Osteocyte (in vitro differentiated cells): ENCODE data around the gene PRKN. TPM values are rescaled to one million over a fixed set of nuclear protein-coding genes. Genes with fewer than 3 reads are reported as not detected.

Experiments used
- DNase-seq: peaks from one replicate; pipeline ENCODE4 v3.0.0; 2021; ENCODE audit warnings: mixed read lengths; ENCODE audit not compliant: unreplicated experiment; ENCODE audit errors: extremely low spot score
- H3K27ac Mint-ChIP-seq: one replicate; pipeline ENCODE4 v1.8.0; 2021; ENCODE audit warnings: mild to moderate bottlenecking, mixed read lengths; ENCODE audit not compliant: unreplicated experiment
- H3K27me3 Mint-ChIP-seq: one replicate; pipeline ENCODE4 v1.8.0; 2021; ENCODE audit warnings: mixed read lengths; ENCODE audit not compliant: unreplicated experiment
- H3K36me3 Mint-ChIP-seq: one replicate; pipeline ENCODE4 v1.8.0; 2021; ENCODE audit warnings: mixed read lengths; ENCODE audit not compliant: unreplicated experiment
- H3K4me1 Mint-ChIP-seq: one replicate; pipeline ENCODE4 v1.8.0; 2021; ENCODE audit warnings: mixed read lengths; ENCODE audit not compliant: unreplicated experiment
- H3K4me3 Mint-ChIP-seq: one replicate; pipeline ENCODE4 v1.8.0; 2021; ENCODE audit warnings: mild to moderate bottlenecking, moderate library complexity, mixed read lengths; ENCODE audit not compliant: unreplicated experiment
- H3K9me3 Mint-ChIP-seq: one replicate; pipeline ENCODE4 v1.8.0; 2021; ENCODE audit warnings: mixed read lengths; ENCODE audit not compliant: unreplicated experiment
- total RNA-seq: library from RNA; stranded (reverse); gene quantifications from 2 replicates; pipeline ENCODE4 v1.2.1, GENCODE V29; 2021
- TF ChIP-seq, protein P1 (sequence below): fragments of 200-600 bp; sonication (generic); IDR thresholded peaks from 2 replicates; pipeline ENCODE4 v1.5.0; 2021; ENCODE audit warnings: antibody characterized with exemption, mild to moderate bottlenecking, moderate library complexity

PRKN gene
- total RNA-seq, 1 donor from 2014 or later: 13.4 TPM

DNA sequence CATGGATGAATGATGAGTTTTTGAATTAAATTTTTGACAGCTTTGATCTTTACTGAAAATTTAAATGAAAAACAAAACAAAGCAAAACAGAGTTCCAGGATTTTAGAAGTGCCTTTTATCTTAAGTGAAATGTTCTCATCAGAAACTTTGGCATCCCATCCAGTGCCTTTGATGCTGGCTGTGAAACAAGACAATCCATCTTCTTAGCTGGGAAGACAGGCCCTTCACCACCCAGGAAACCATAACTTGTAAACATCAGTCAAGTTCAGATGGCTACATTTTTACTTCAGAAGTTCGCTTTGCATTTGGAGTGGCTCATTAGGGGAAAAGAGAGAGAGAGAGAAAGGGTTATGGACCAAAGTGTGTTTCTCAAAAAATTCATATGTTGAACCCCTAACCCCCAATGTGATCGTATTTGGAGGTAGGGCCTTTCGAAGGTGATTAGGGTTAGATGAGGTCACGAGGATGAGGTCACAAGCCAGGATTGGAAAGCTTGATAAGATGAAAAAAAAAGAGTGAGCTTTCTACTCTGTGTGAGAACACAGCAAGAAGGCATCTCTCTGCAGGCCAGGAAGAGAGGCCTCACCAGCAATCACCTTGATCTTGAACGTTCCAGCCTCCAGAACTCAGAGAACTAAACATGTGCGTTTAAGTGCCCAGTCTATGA lies 366.5 kb downstream of the PRKN start:
- Mint-ChIP-seq H3K27ac (no peak overlapping the region), H3K36me3 (no peaks in the 10 kb centered on the region), H3K4me1 (peaks cover 8% of the 10 kb centered on the region), H3K27me3 (peaks cover 3% of the 10 kb centered on the region), H3K4me3 (no peak overlapping the region), H3K9me3 (no peaks in the 10 kb centered on the region)
- DNase-seq: no peak
- TF ChIP-seq, protein P1, sequence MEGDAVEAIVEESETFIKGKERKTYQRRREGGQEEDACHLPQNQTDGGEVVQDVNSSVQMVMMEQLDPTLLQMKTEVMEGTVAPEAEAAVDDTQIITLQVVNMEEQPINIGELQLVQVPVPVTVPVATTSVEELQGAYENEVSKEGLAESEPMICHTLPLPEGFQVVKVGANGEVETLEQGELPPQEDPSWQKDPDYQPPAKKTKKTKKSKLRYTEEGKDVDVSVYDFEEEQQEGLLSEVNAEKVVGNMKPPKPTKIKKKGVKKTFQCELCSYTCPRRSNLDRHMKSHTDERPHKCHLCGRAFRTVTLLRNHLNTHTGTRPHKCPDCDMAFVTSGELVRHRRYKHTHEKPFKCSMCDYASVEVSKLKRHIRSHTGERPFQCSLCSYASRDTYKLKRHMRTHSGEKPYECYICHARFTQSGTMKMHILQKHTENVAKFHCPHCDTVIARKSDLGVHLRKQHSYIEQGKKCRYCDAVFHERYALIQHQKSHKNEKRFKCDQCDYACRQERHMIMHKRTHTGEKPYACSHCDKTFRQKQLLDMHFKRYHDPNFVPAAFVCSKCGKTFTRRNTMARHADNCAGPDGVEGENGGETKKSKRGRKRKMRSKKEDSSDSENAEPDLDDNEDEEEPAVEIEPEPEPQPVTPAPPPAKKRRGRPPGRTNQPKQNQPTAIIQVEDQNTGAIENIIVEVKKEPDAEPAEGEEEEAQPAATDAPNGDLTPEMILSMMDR: no peak

DNA sequence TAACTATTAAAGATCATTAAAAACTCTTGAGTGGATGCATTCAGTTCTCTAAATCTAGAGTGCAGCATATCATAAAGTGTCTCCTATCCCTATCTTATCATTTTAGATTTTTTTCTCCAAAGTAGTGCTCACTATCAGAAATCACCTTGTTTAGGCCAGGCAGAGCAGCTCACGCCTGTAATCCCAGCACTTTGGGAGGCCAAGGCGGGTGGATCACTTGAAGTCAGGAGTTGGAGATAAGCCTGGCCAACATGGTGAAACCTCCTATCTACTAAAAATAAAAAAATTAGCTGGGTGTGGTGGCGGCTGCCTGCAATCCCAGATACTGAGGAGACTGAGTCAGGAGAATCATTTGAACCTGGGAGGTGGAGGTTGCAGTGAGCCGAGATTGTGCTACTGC lies 368.9 kb downstream of the PRKN start:
- no peaks in the 10 kb centered on the region for H3K36me3 Mint-ChIP-seq
- no peaks in the 10 kb centered on the region for H3K9me3 Mint-ChIP-seq
- H3K27me3 Mint-ChIP-seq: peaks cover 3% of the 10 kb centered on the region
- no peak for DNase-seq
- H3K4me3 Mint-ChIP-seq: no peak overlapping the region
- H3K27ac Mint-ChIP-seq: no peak overlapping the region
- TF ChIP-seq, protein P1: no peak
- no peaks in the 10 kb centered on the region for H3K4me1 Mint-ChIP-seq

DNA sequence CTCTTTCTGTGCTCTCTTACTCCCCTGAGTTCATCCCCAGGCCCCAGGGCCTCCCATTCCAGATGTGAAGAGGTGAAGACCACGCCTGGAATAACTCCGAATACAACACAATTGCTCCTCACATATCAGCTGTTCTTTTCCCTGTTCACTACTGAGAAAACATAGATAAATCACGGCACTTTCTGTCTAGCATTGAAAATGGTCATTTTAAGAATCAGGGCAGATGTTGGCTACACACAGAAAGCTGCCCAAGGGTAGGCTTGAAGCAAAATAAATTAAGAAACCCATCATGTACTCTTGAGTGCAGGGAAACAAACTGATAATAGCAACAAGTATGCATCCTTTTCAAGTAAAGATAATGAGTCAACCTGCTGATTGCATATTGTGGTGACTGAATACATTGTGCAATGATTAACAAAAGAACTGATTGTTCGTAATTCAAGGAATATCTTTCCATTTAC lies 382.5 kb downstream of the PRKN start:
- no peak for DNase-seq
- Mint-ChIP-seq H3K27ac (no peak overlapping the region), H3K4me3 (no peak overlapping the region), H3K4me1 (peaks cover 16% of the 10 kb centered on the region), H3K27me3 (no peaks in the 10 kb centered on the region), H3K9me3 (no peaks in the 10 kb centered on the region), H3K36me3 (no peaks in the 10 kb centered on the region)
- TF ChIP-seq, protein P1: no peak

DNA sequence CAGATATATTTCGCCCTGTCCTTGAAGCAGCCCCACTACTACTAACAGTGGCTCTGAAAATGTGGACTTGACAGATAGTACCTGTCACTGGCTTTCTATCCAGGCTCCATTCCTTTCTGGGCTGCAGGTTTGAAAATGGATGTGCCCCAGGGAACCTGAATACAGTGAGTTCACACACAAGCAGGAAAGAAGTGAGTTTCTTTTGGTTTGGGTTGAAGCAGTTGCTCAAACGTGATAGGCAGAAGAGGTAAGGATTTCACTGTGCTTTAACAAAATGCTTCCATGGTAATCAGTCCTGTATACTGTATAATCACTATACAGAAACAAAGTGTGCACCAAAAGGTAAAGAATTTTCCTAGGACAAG lies 382.9 kb downstream of the PRKN start:
- H3K36me3 Mint-ChIP-seq: no peaks in the 10 kb centered on the region
- H3K27ac Mint-ChIP-seq: no peak overlapping the region
- H3K27me3 Mint-ChIP-seq: no peaks in the 10 kb centered on the region
- no peak for DNase-seq
- H3K9me3 Mint-ChIP-seq: no peaks in the 10 kb centered on the region
- no peak overlapping the region for H3K4me3 Mint-ChIP-seq
- TF ChIP-seq, protein P1: no peak
- peaks cover 16% of the 10 kb centered on the region for H3K4me1 Mint-ChIP-seq

DNA sequence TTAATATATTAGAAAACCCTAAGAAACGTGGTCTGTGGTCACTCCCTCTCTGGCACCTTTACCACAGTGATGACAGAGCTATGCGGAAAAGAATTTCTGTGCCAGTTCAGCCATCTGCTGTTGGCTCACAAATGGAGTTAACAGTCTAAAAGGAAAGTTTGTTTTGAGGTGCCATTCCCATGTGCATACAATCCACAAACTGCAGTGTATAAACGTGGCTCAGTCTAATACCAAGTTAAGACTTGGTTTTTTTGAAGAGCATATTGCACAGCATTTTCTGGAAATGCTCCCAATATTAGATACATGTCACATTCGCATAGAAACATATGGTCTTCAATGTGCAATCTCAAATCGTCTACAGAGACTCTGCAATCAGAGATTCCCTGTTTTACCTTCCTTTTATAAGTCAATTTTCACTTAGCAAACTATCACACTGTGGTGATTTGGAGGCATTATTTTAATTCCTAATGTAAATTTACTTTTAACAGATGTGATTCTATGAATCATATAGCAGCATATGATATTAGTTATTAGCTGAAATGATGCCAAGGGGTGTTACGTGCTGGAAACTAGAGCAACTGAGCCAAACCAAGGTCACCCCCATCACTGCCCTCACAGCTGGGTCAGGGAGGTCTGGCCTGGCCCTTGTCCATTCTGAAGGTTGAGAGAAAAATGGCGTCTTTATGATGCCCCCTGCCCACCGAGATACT lies 383.5 kb downstream of the PRKN start:
- peaks cover 16% of the 10 kb centered on the region for H3K4me1 Mint-ChIP-seq
- H3K9me3 Mint-ChIP-seq: no peaks in the 10 kb centered on the region
- H3K27me3 Mint-ChIP-seq: no peaks in the 10 kb centered on the region
- no peak overlapping the region for H3K4me3 Mint-ChIP-seq
- no peak for DNase-seq
- H3K36me3 Mint-ChIP-seq: no peaks in the 10 kb centered on the region
- no peak overlapping the region for H3K27ac Mint-ChIP-seq
- TF ChIP-seq, protein P1: no peak
